ENCODE data around the gene NOC4L. TPM values are rescaled to one million over a fixed set of nuclear protein-coding genes. Genes with fewer than 3 reads are reported as not detected.

Gene NOC4L
- total and polyA plus RNA-seq, 2 donors (not counting 3 experiments of a cell fraction or from before 2014, with no cell fraction given) = 19.4 to 29.4 TPM

GRCh38 chr12:132145334-132145733, 1.1 kb downstream of the NOC4L start:
- peaks cover 0 to 22% of the 10 kb centered on the region in 2 experiments for H3K36me3 ChIP-seq (ENCODE audit: control insufficient read depth in 2 of 2, extremely low read depth in 1 of 2, insufficient read depth in 2 of 2, low read length in 2 of 2)
- H2AFZ ChIP-seq (ENCODE audit: low read depth, low read length) = no peak overlapping the region
- H3K79me2 ChIP-seq (ENCODE audit: control insufficient read depth, insufficient read depth, low read length) = peaks cover 34% of the 10 kb centered on the region
- no peaks in the 10 kb centered on the region for H3K9me3 ChIP-seq (replicated peaks; ENCODE audit: control insufficient read depth, insufficient read depth, low read length)
- ChIA-PET CTCF (no interaction called here), POLR2A (no interaction called here)
- no peaks in the 10 kb centered on the region for H3K27me3 ChIP-seq (ENCODE audit: control insufficient read depth in 2 of 2, insufficient read depth in 2 of 2, low read length in 2 of 2)
- H3K4me2 ChIP-seq (ENCODE audit: insufficient read depth, low read length) = peak overlapping the region; percentile 82
- no peak for DNase-seq (ENCODE audit: low read depth, low spot score)
- intact Hi-C loops (cut with micrococcal nuclease) = loop anchor here (2.0 kb wide), 2 partner anchors 61 to 269 kb away; no protein-coding TSS in a partner anchor
- H3K9ac ChIP-seq (replicated peaks; ENCODE audit: extremely low read depth, insufficient read depth, low read length) = peak overlapping the region; percentile 14
- no peaks in the 10 kb centered on the region for H3K9me1 ChIP-seq (replicated peaks; ENCODE audit: control insufficient read depth, extremely low read depth, insufficient read depth, low read length)
- no peak overlapping the region for H3K27ac ChIP-seq (ENCODE audit: insufficient read depth, low read depth, low read length)
- TF ChIP-seq MYC (IDR thresholded peaks at IDR 0.05; ENCODE audit: low read depth, low read length) (no peak), JUN (IDR thresholded peaks at IDR 0.05; ENCODE audit: borderline replicate concordance, insufficient read depth, insufficient read length, low read depth) (no peak), MAX (IDR thresholded peaks at IDR 0.05; ENCODE audit: insufficient read depth, insufficient read length) (no peak), EZH2 (IDR thresholded peaks at IDR 0.05; ENCODE audit: borderline replicate concordance, low read depth, low read length, severe bottlenecking) (no peak), GATA2 (IDR thresholded peaks at IDR 0.05; ENCODE audit: insufficient read depth, insufficient read length, low read depth, low read length) (no peak), CTCF (IDR thresholded peaks at IDR 0.05; ENCODE audit: extremely low read depth in 1 of 2, insufficient read depth in 1 of 2, low read depth in 1 of 2, low read length in 2 of 2) (no peak), POLR2A (IDR thresholded peaks at IDR 0.05; ENCODE audit: low read depth, low read length) (no peak), POLR2AphosphoS5 (IDR thresholded peaks at IDR 0.05; ENCODE audit: insufficient read depth, low read depth, low read length) (no peak), FOS (IDR thresholded peaks at IDR 0.05; ENCODE audit: borderline replicate concordance, insufficient read depth, low read length) (no peak)
- H3K4me3 ChIP-seq (replicated peaks in 1 of 3; ENCODE audit: insufficient read depth in 1 of 3, low read depth in 1 of 3, low read length in 3 of 3) = peak overlapping the region in 2 of 3 experiments; percentile 53 to 77
- H4K20me1 ChIP-seq (replicated peaks; ENCODE audit: control insufficient read depth, extremely low read depth, insufficient read depth, low read length) = no peaks in the 10 kb centered on the region
- no TSS peak for BruUV-seq (replicated peaks)
- FAIRE-seq = no peak
- H3K4me1 ChIP-seq (ENCODE audit: control insufficient read depth, extremely low read depth, insufficient read depth, low read length) = peaks cover 14% of the 10 kb centered on the region
- dilution Hi-C loops (cut with MboI; ENCODE audit: extremely low pct_ligation_motif_present, low sequenced_read_pairs) = no loop called here
